GM10266 (cell line): Measurements from ENCODE around the gene RSPO1.
"Not testable (repeated sequence)": the region's sequence is repeated elsewhere in the genome, so short reads cannot be mapped to it uniquely, and the experiment has no call there.

Experiments
- DNase-seq: peaks from one replicate; pipeline ENCODE4 v3.0.0; 2012; ENCODE audit errors: extremely low spot score
- TF ChIP-seq, protein P1 (sequence below): IDR thresholded peaks from 2 replicates; pipeline ENCODE4 v1.5.1; 2012; ENCODE audit warnings: mild to moderate bottlenecking, low read depth; ENCODE audit not compliant: control insufficient read depth, insufficient read depth; ENCODE audit errors: missing control alignments

The RSPO1 gene

DNA sequence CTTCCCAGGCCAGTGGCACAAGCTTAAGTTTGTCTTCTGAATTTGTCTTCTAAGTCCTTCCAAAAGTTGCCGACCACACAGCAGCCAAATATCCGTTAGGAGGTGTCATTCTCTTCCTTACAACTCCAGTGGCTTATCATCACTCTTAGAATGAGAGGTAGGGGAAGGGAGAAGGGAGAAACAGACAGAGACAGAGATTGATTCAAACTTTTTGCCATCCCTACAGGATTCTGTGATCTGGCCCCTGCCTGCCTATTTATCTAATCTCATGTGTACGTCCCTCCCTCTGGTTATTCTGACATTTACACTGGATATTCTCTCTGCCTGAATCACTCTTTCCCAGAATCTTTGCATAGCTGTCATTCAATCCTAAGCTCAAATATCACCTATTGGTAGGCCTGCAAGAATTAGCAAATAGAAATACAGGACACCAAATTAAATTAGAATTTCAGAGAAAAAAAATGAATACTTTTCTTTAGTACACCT lies 38.5 kb downstream of the RSPO1 start:
- no peak for DNase-seq
- TF ChIP-seq, protein P1, sequence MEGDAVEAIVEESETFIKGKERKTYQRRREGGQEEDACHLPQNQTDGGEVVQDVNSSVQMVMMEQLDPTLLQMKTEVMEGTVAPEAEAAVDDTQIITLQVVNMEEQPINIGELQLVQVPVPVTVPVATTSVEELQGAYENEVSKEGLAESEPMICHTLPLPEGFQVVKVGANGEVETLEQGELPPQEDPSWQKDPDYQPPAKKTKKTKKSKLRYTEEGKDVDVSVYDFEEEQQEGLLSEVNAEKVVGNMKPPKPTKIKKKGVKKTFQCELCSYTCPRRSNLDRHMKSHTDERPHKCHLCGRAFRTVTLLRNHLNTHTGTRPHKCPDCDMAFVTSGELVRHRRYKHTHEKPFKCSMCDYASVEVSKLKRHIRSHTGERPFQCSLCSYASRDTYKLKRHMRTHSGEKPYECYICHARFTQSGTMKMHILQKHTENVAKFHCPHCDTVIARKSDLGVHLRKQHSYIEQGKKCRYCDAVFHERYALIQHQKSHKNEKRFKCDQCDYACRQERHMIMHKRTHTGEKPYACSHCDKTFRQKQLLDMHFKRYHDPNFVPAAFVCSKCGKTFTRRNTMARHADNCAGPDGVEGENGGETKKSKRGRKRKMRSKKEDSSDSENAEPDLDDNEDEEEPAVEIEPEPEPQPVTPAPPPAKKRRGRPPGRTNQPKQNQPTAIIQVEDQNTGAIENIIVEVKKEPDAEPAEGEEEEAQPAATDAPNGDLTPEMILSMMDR: no peak

DNA sequence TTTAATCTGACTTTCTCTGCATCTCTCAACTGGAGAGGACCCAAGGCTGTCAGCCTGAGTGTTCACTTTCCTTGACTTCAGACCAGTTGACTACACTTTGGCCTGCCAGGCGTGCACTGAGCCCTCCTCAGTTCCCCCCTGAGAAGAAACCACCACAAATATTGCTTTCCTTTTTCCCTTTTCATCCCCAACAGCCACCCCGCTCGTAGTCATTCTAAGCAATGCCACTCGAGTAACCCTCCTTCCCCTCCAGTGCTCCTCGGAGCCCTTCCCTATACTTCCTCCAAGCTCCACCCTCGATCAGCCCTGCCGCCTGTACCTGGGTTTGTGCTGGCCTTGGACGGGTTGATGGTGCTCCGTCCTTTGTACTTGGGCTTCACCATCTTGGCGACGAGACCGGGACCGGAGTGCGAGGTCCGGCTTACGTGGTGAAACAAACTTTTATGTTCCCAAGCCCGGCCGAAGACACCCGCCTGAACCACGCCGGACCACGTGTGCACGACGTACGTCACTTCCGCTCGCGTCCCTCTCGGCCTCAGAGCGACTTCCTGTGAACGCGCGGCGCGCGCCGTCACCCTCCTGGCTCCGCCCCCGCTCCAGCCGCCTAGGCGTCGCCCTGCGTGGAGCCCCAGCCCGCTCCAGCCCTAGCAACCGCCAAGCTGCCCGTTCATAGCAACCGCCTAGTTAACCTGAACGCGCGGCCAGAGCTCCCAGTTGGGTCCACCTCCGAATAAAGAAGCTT lies 39.1 kb downstream of the RSPO1 start, which contains the start of gene GNL2:
TSS of gene GNL2 (minus strand) at position 498 of the 742 bp plus-strand sequence. CDS start at position 383, 115 bp downstream.
- TF ChIP-seq, protein P1: peak; percentile 3
- peak; percentile 95 for DNase-seq

DNA sequence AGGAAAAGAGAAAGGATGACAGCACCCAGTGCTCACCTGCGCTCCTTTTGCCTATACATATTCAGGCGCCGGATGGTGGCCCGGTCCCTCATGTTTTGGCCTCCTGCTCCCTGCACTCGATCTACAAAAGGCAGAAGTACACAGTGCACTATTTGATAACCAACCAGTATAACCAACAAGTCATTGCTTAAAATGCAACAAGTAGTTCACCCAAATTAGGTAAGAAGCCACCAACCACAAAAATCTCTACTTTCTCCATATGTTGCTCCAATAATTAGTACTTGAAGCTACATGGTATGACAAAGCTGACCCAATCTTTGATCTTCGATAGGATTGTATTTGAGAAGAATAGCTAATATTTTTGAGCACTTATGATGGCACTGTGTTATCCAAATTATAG lies 41.0 kb downstream of the RSPO1 start:
- TF ChIP-seq, protein P1: no peak
- no peak for DNase-seq

DNA sequence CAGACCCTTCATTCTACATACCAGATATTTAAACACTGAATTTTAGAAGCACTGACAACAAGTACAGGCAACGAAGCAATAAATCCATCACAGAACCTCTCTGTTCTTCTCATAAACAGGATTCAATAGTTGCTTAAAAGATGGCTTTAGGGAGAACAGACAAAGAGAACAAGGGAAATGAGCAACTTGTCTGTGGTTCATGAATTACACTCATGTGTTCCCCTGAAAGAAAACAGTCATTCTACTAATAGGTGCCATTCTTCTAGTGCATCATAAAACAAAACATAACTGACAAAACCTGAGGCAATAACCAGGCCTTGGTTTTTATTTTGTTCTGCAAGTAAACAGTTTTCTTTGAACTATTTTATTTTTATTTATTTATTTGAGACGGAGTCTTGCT lies 45.8 kb downstream of the RSPO1 start:
- DNase-seq: no peak
- TF ChIP-seq, protein P1: no peak

DNA sequence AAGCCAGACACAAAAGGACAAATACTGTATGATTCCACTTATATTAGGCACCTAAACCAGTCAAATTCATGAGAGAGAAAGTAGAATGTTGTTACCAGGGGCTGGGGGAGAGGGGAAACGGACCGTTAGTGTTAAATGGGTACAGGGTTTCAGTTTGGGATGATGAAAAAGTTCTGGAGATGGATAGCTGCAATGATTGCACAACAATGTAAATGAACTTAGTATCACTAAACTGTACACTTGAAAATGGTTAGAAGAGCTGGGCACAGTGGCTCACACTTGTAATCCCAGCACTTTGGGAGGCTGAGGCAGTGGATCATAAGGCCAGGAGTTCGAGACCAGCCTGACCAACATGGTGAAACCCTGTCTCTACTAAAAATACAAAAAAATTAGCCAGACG lies 50.1 kb downstream of the RSPO1 start:
- DNase-seq: not testable (repeated sequence)

DNA sequence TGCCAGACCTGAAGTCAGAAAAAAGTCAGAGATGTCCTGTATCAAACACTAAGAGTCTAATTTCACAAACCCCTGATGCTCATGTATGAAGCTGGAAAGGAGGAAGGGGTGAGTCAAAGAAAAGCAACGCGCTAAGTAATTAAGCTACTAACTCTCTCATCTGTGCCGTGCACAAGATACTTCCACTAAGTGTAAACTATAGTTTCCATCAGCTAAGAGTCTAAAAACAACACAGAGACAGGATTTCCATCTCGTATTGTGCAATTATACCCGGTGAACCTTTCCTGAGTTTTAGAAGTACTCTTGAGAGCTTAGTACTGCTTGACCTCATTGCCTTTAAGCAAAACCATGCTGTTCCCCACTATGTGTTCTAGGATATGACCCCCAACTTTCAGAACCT lies 59.0 kb downstream of the RSPO1 start:
- TF ChIP-seq, protein P1: no peak
- no peak for DNase-seq

DNA sequence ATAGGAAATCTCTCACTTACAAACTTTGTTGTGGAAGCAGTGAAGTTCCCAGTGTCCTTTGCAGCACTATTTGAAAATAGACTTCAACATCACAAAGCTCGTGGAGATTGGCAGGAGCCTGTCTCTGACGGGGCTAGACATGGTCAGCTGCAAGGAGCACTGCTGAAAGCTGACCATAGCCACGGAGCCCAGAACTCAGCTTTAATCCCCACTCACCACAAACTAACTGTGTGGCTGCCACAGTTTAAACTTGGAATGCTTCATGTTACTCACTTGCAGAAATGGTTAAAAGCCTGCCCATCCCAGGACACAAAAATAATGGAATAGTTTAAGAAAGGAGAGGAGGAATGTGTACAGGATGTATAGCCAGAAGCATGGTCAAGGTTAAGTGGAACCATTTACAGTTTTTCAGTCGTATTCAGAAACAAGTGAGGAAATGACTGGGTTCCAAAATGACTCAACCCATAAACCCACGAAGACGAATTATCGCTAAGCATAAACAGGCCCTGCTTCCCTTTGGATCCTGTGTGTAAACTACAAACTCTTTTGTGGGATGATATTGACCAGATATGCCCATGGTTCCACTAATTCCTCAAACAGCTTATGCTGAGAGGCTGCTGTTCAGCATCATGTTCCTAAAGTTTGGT lies 59.7 kb downstream of the RSPO1 start:
- TF ChIP-seq, protein P1: no peak
- DNase-seq: no peak
